H1 (cell line): ENCODE measurements around the gene NFKBIZ. TPM values are rescaled to one million over a fixed set of nuclear protein-coding genes. Genes with fewer than 3 reads are reported as not detected.

Experiments
- CTCF ChIA-PET: fragments of 300-600 bp; sonication (Branson Sonifier 250); formaldehyde crosslinking; loops from one replicate; lab custom pipeline; 2021; ENCODE audit not compliant: partially characterized antibody; lab: Charles Lee
- POLR2A ChIA-PET: fragments of 300-600 bp; sonication (Branson Sonifier 250); formaldehyde crosslinking; loops from one replicate; lab custom pipeline; 2021; ENCODE audit warnings: inconsistent platforms; ENCODE audit not compliant: partially characterized antibody; lab: Charles Lee
- DNase-seq, 2 experiments: peaks; one replicate each; pipeline versions ENCODE4 v3.0.0 to v3.0.0-alpha.2; 2010 to 2022; ENCODE audit warnings: low spot score in 2 of 2, low read depth in 1 of 2, mixed read lengths in 1 of 2
- FAIRE-seq: peaks from 2 replicates; lab custom pipeline; 2011; peaks lifted over from hg19 to GRCh38; lab: Jason Lieb, UNC
- H2AFZ ChIP-seq: 2 replicates; pipeline ENCODE4 v1.8.1; 2012; ENCODE audit warnings: low read length, inconsistent platforms
- H2AK5ac ChIP-seq: 2 replicates; pipeline ENCODE4 v1.6.1; 2013; ENCODE audit warnings: low read depth, low read length
- H2BK120ac ChIP-seq: replicated peaks from 2 replicates; pipeline ENCODE3; 2013; ENCODE audit warnings: low read depth, low read length, inconsistent platforms
- H2BK12ac ChIP-seq: 2 replicates; pipeline ENCODE4 v1.6.1; 2013; ENCODE audit warnings: low read depth, low read length
- H2BK15ac ChIP-seq: 2 replicates; pipeline ENCODE4 v1.6.1; 2013; ENCODE audit warnings: low read length
- H2BK20ac ChIP-seq: 2 replicates; pipeline ENCODE4 v1.6.1; 2013; ENCODE audit warnings: low read length
- H2BK5ac ChIP-seq: 2 replicates; pipeline ENCODE4 v1.6.1; 2013; ENCODE audit warnings: low read depth, low read length
- H3K14ac ChIP-seq: 2 replicates; pipeline ENCODE4 v1.6.1; 2013; ENCODE audit warnings: inconsistent platforms; ENCODE audit not compliant: insufficient read length
- H3K18ac ChIP-seq: 2 replicates; pipeline ENCODE4 v1.6.1; 2013; ENCODE audit warnings: low read length; ENCODE audit errors: extremely low read depth
- H3K23ac ChIP-seq: 2 replicates; pipeline ENCODE4 v1.6.1; 2013; ENCODE audit warnings: inconsistent platforms; ENCODE audit not compliant: insufficient read length
- H3K23me2 ChIP-seq: 2 replicates; pipeline ENCODE4 v1.6.1; 2013; ENCODE audit warnings: low read depth, low read length
- H3K27ac ChIP-seq: 2 replicates; pipeline ENCODE4 v1.6.1; 2011; ENCODE audit warnings: low read depth, low read length, inconsistent platforms
- H3K27me3 ChIP-seq, 4 experiments: replicated peaks in 1 of 4; 1 replicate in 1 of 4; 2 replicates in 3 of 4; pipeline versions ENCODE4 v1.6.1 to v1.8.1; 2011 to 2013; ENCODE audit warnings: low read length in 3 of 4, mild to moderate bottlenecking in 3 of 4, inconsistent platforms in 2 of 4, mixed read lengths in 2 of 4, moderate library complexity in 1 of 4; ENCODE audit not compliant: control insufficient read depth in 3 of 4, insufficient read depth in 3 of 4; ENCODE audit errors: extremely low read depth in 1 of 4
- H3K36me3 ChIP-seq, 4 experiments: 2 replicates each; pipeline versions ENCODE4 v1.6.1 to v1.8.1; 2011 to 2013; ENCODE audit warnings: mild to moderate bottlenecking in 4 of 4, low read length in 3 of 4, moderate library complexity in 2 of 4, control low read depth in 1 of 4, inconsistent platforms in 1 of 4; ENCODE audit not compliant: insufficient read depth in 4 of 4, control insufficient read depth in 2 of 4
- H3K4ac ChIP-seq: replicated peaks from 2 replicates; pipeline ENCODE3; 2013; ENCODE audit warnings: low read length, low read depth, mixed read lengths, inconsistent platforms; ENCODE audit not compliant: insufficient read length
- H3K4me1 ChIP-seq, 4 experiments: replicated peaks in 1 of 4; 1 replicate in 1 of 4; 2 replicates in 3 of 4; pipeline versions ENCODE4 v1.6.1 to v1.8.1; 2011 to 2013; ENCODE audit warnings: low read length in 3 of 4, inconsistent platforms in 2 of 4, mixed read lengths in 1 of 4; ENCODE audit not compliant: insufficient read depth in 4 of 4, control insufficient read depth in 3 of 4
- H3K4me2 ChIP-seq, 2 experiments: 2 replicates each; pipeline versions ENCODE4 v1.6.1 to v1.8.1; 2011 to 2013; ENCODE audit warnings: low read depth in 2 of 2, low read length in 2 of 2, control low read depth in 1 of 2, inconsistent platforms in 1 of 2, mild to moderate bottlenecking in 1 of 2; ENCODE audit not compliant: insufficient read depth in 1 of 2
- H3K4me3 ChIP-seq, 4 experiments: fragments of 200-600, 300-600 bp in 1 of 4; sonication (generic), shearing (Covaris generic), sonication (Bioruptor Twin) in 1 of 4; 2 replicates each; pipeline versions ENCODE4 v1.5.1 to v1.8.1; 2011 to 2016; ENCODE audit warnings: low read length in 4 of 4, low read depth in 3 of 4, control low read depth in 2 of 4, inconsistent platforms in 2 of 4, mild to moderate bottlenecking in 2 of 4, mixed read lengths in 1 of 4, moderate library complexity in 1 of 4; ENCODE audit not compliant: insufficient read depth in 2 of 4; ENCODE audit errors: extremely low read depth in 1 of 4
- H3K56ac ChIP-seq: replicated peaks from 2 replicates; pipeline ENCODE3; 2013; ENCODE audit warnings: low read depth, mild to moderate bottlenecking, mixed read lengths, low read length, inconsistent platforms; ENCODE audit not compliant: insufficient read length
- H3K79me1 ChIP-seq: 2 replicates; pipeline ENCODE4 v1.6.1; 2013; ENCODE audit warnings: low read depth, low read length, control low read depth
- H3K79me2 ChIP-seq, 2 experiments: 2 replicates each; pipeline versions ENCODE4 v1.6.1 to v1.8.1; 2012 to 2013; ENCODE audit warnings: low read length in 2 of 2, mild to moderate bottlenecking in 2 of 2, inconsistent platforms in 1 of 2; ENCODE audit not compliant: insufficient read depth in 2 of 2, control insufficient read depth in 1 of 2
- H3K9ac ChIP-seq, 4 experiments: replicated peaks in 1 of 4; 1 replicate in 1 of 4; 2 replicates in 3 of 4; pipeline versions ENCODE4 v1.6.1 to v1.8.1; 2011 to 2013; ENCODE audit warnings: low read depth in 3 of 4, low read length in 3 of 4, control low read depth in 2 of 4, mild to moderate bottlenecking in 2 of 4, moderate library complexity in 2 of 4, inconsistent platforms in 1 of 4; ENCODE audit errors: extremely low read depth in 1 of 4
- H3K9me3 ChIP-seq, 2 experiments: 2 replicates each; pipeline versions ENCODE4 v1.6.1 to v1.8.1; 2012 to 2013; ENCODE audit warnings: mild to moderate bottlenecking in 2 of 2, moderate library complexity in 2 of 2, control low read depth in 1 of 2, inconsistent platforms in 1 of 2, low read depth in 1 of 2, low read length in 1 of 2, mixed read lengths in 1 of 2; ENCODE audit not compliant: insufficient read depth in 2 of 2
- H4K20me1 ChIP-seq, 2 experiments: replicated peaks in 1 of 2; 2 replicates each; pipeline versions ENCODE3 to v1.8.1; 2011 to 2013; ENCODE audit warnings: inconsistent platforms in 2 of 2, low read length in 2 of 2, mild to moderate bottlenecking in 1 of 2; ENCODE audit not compliant: insufficient read depth in 2 of 2, control insufficient read depth in 1 of 2
- H4K5ac ChIP-seq: 2 replicates; pipeline ENCODE4 v1.6.1; 2013; ENCODE audit warnings: low read length, low read depth, mixed read lengths, inconsistent platforms; ENCODE audit not compliant: insufficient read length
- H4K8ac ChIP-seq: 2 replicates; pipeline ENCODE4 v1.8.0; 2013; ENCODE audit warnings: mild to moderate bottlenecking, moderate library complexity, low read length, inconsistent platforms; ENCODE audit not compliant: insufficient read depth; ENCODE audit errors: extremely low read depth
- H4K91ac ChIP-seq: replicated peaks from 2 replicates; pipeline ENCODE3; 2013; ENCODE audit warnings: low read length, mixed read lengths, inconsistent platforms; ENCODE audit not compliant: insufficient read length
- BCL11A ChIP-seq, 2 experiments: IDR thresholded peaks; one replicate each; pipeline ENCODE4 v1.6.1; 2011; ENCODE audit warnings: low read depth in 2 of 2, low read length in 2 of 2, mild to moderate bottlenecking in 2 of 2
- EZH2 ChIP-seq: fragments of 200-600 bp; sonication (generic); IDR thresholded peaks from 2 replicates; pipeline ENCODE4 v1.7.1; 2012; ENCODE audit warnings: low read depth, mild to moderate bottlenecking, moderate library complexity, low read length, inconsistent platforms; ENCODE audit not compliant: severe bottlenecking
- POLR2AphosphoS5 ChIP-seq: IDR thresholded peaks from 2 replicates; pipeline ENCODE4 v1.6.1; 2011; ENCODE audit warnings: low read depth, low read length
- SP4 ChIP-seq: IDR thresholded peaks from 2 replicates; pipeline ENCODE4 v1.6.1; 2012; ENCODE audit warnings: low read length, inconsistent platforms
- WGBS, 2 experiments: shearing (Covaris generic) in 1 of 2; methylation state at CpG; one replicate each; pipeline versions ENCODE4 v1.1.6 to v1.1.7; 2013 to 2015; ENCODE audit warnings: low lambda C conversion rate in 2 of 2, mixed read lengths in 2 of 2, inconsistent platforms in 1 of 2, low coverage in 1 of 2, missing lambda C conversion rate in 1 of 2; ENCODE audit not compliant: insufficient replicate concordance in 2 of 2, insufficient coverage in 1 of 2, insufficient read length in 1 of 2; ENCODE audit errors: extremely low coverage in 1 of 2, missing lambda C conversion rate in 1 of 2; 5-methylcytosine and 5-hydroxymethylcytosine counted together
- polyA plus RNA-seq, 7 experiments: library from polyadenylated mRNA; depleted of rRNA in 3 of 7; stranded (reverse) in 5 of 7; unstranded in 2 of 7; fragments of >200 nt in 5 of 7; fragments of 200-250 nt in 2 of 7; gene quantifications; 1 replicate in 5 of 7; 2 replicates in 1 of 7; 4 replicates in 1 of 7; pipeline versions ENCODE4 v1.2.1 to v1.2.3, GENCODE V29; 2011 to 2013; ENCODE audit warnings: missing spikeins in 2 of 7, mixed read lengths in 2 of 7
- total RNA-seq: library from RNA; stranded (reverse); fragmentation: NEBNext Ultra II Directional; extraction: Animal tissue kit (Norgen Biotek cat#: 25700); gene quantifications from 2 replicates; pipeline ENCODE4 v1.2.1, GENCODE V29; 2021
- TF ChIP-seq, protein P1 (sequence below): IDR thresholded peaks from 2 replicates; pipeline ENCODE4 v1.6.1; 2012; ENCODE audit warnings: inconsistent platforms

The NFKBIZ gene
- total and polyA plus RNA-seq, 2 of the 8 experiments (the other 6 are each of a cell fraction or from before 2014, with no cell fraction given): 7.2 to 24.5 TPM

DNA sequence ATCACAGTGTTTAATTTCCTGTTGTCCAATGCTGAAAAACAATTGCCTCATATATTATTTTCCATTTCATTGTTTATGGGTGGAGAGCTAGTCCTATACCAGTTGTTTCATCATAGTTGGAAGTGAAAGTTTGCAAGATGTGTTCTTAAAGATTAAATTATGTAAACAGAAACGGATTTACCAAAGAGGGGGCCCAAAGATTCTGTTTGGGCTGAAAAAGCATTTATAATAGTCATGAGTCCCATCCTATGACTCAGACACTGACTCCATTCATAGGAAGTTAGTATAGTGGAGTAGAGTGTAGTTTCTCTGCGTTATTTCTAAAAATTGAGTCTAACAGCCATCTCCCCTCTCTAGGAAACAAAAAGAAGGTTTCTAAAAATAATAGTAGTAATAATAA lies 24.3 kb downstream of the NFKBIZ start:
- no peak overlapping the region for H4K91ac ChIP-seq
- no peaks in the 10 kb centered on the region for H3K9me3 ChIP-seq
- H3K27ac ChIP-seq: no peak overlapping the region
- no peak overlapping the region for H4K8ac ChIP-seq
- ChIA-PET CTCF (interaction anchor here (2.6 kb wide), 1 partner anchor 70 kb away, joined by 9 read pairs; no protein-coding TSS in a partner anchor), POLR2A (no interaction called here)
- H3K27me3 ChIP-seq: no peaks in the 10 kb centered on the region
- H2BK15ac ChIP-seq: no peak overlapping the region
- no peaks in the 10 kb centered on the region for H3K4me1 ChIP-seq
- H4K5ac ChIP-seq: no peak overlapping the region
- no peaks in the 10 kb centered on the region for H3K79me2 ChIP-seq
- no peak overlapping the region for H3K23ac ChIP-seq
- WGBS, 2 experiments: 81% methylated on average over 2 of the region's 2 CpGs; no CpG with 5 or more reads in 1 of the 2 experiments
- no peaks in the 10 kb centered on the region for H3K23me2 ChIP-seq
- no peak overlapping the region for H3K9ac ChIP-seq
- H3K56ac ChIP-seq: no peak overlapping the region
- H2BK12ac ChIP-seq: no peak overlapping the region
- no peak overlapping the region for H3K18ac ChIP-seq
- no peak overlapping the region for H2AFZ ChIP-seq
- H3K4ac ChIP-seq: no peak overlapping the region
- H2BK120ac ChIP-seq: no peak overlapping the region
- no peak overlapping the region for H2BK20ac ChIP-seq
- no peaks in the 10 kb centered on the region for H4K20me1 ChIP-seq
- no peaks in the 10 kb centered on the region for H3K36me3 ChIP-seq
- no peak overlapping the region for H3K4me2 ChIP-seq
- no peak overlapping the region for H2AK5ac ChIP-seq
- TF ChIP-seq BCL11A (IDR thresholded peaks at IDR 0.05; ENCODE audit: low read depth in 2 of 2, low read length in 2 of 2): no peak
- no peak for TF ChIP-seq SP4
- TF ChIP-seq, protein P1, sequence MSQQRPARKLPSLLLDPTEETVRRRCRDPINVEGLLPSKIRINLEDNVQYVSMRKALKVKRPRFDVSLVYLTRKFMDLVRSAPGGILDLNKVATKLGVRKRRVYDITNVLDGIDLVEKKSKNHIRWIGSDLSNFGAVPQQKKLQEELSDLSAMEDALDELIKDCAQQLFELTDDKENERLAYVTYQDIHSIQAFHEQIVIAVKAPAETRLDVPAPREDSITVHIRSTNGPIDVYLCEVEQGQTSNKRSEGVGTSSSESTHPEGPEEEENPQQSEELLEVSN: no peak
- TF ChIP-seq POLR2AphosphoS5: no peak
- no peak for TF ChIP-seq EZH2
- no peak overlapping the region for H2BK5ac ChIP-seq
- no peaks in the 10 kb centered on the region for H3K79me1 ChIP-seq
- FAIRE-seq (no peak), DNase-seq (no peak)
- no peak overlapping the region for H3K14ac ChIP-seq
- no peak overlapping the region for H3K4me3 ChIP-seq
